Spinal cord (tissue), 10 donors: Measurements from ENCODE around the gene OR6C6. TPM values are rescaled to one million over a fixed set of nuclear protein-coding genes. Genes with fewer than 3 reads are reported as not detected.

Experiments
- DNase-seq, 6 donors: peaks; one replicate each; pipeline versions ENCODE4 v3.0.0 to v3.0.0-alpha.2; 2013 to 2015; ENCODE audit warnings: low spot score in 6 of 6, low read depth in 4 of 6
- H3K27ac ChIP-seq: one replicate; pipeline ENCODE4 v1.5.1; 2013; ENCODE audit warnings: low read depth, low read length, control low read depth
- H3K27me3 ChIP-seq: one replicate; pipeline ENCODE4 v1.6.1; 2013; ENCODE audit warnings: low read length; ENCODE audit not compliant: control insufficient read depth, insufficient read depth
- H3K36me3 ChIP-seq: one replicate; pipeline ENCODE4 v1.6.1; 2013; ENCODE audit warnings: low read length; ENCODE audit not compliant: control insufficient read depth, insufficient read depth
- H3K4me1 ChIP-seq: one replicate; pipeline ENCODE4 v1.6.1; 2013; ENCODE audit warnings: low read length; ENCODE audit not compliant: control insufficient read depth, insufficient read depth
- H3K4me3 ChIP-seq: one replicate; pipeline ENCODE4 v1.5.1; 2013; ENCODE audit warnings: low read depth, low read length, control low read depth
- H3K9me3 ChIP-seq: one replicate; pipeline ENCODE4 v1.6.1; 2013; ENCODE audit warnings: low read length; ENCODE audit not compliant: control insufficient read depth, insufficient read depth
- WGBS: methylation state at CpG from one replicate; pipeline ENCODE4 v1.1.5; 2013; ENCODE audit warnings: missing lambda C conversion rate; ENCODE audit not compliant: insufficient coverage; 5-methylcytosine and 5-hydroxymethylcytosine counted together
- polyA plus RNA-seq, 2 donors: library from polyadenylated mRNA; unstranded; fragments of 120-200 nt; gene quantifications; one replicate each; pipeline ENCODE4 v1.2.1, GENCODE V29; 2013; ENCODE audit not compliant: insufficient read length in 2 of 2
- total RNA-seq, 2 donors: library from RNA; depleted of rRNA in 1 of 2; stranded (reverse); fragments of 120-200 nt in 1 of 2; fragments of >200 nt in 1 of 2; gene quantifications; one replicate each; pipeline versions ENCODE4 v1.2.3 to v1.2.4, GENCODE V29; 2013 to 2014
- donor health status: healthy.

OR6C6 gene
- total and polyA plus RNA-seq, 4 donors: 0.17 TPM; not detected in 3

GRCh38 chr12:55253281-55253680 lies 43.1 kb downstream of the OR6C6 start:
- Histone ChIP-seq H3K27ac (no peak overlapping the region), H3K4me1 (no peaks in the 10 kb centered on the region), H3K9me3 (no peaks in the 10 kb centered on the region), H3K4me3 (no peak overlapping the region), H3K36me3 (no peaks in the 10 kb centered on the region), H3K27me3 (no peaks in the 10 kb centered on the region)
- DNase-seq: no peak

GRCh38 chr12:55250944-55251343 lies 45.4 kb downstream of the OR6C6 start:
- Histone ChIP-seq H3K9me3 (no peaks in the 10 kb centered on the region), H3K27me3 (no peaks in the 10 kb centered on the region), H3K36me3 (no peaks in the 10 kb centered on the region), H3K4me3 (no peak overlapping the region), H3K27ac (no peak overlapping the region), H3K4me1 (no peaks in the 10 kb centered on the region)
- WGBS: 100% methylated on average over 1 of the region's 3 CpGs
- no peak for DNase-seq

GRCh38 chr12:55246159-55246558 lies 50.2 kb downstream of the OR6C6 start:
- Histone ChIP-seq H3K27me3 (no peaks in the 10 kb centered on the region), H3K9me3 (no peaks in the 10 kb centered on the region), H3K4me3 (no peak overlapping the region), H3K27ac (no peak overlapping the region), H3K4me1 (no peaks in the 10 kb centered on the region), H3K36me3 (no peaks in the 10 kb centered on the region)
- WGBS: no CpG with 5 or more reads among the region's 1 CpG
- no peak for DNase-seq

GRCh38 chr12:55244309-55244708 lies 52.1 kb downstream of the OR6C6 start, which contains the start of gene OR6C74:
TSS of gene OR6C74 (plus strand) at chr12:55244609. CDS start at chr12:55247288, 2,679 bp downstream.
- no peak for DNase-seq
- H3K4me1 ChIP-seq: no peaks in the 10 kb centered on the region
- no peaks in the 10 kb centered on the region for H3K27me3 ChIP-seq
- no peaks in the 10 kb centered on the region for H3K36me3 ChIP-seq
- no CpG with 5 or more reads among the region's 3 CpGs for WGBS
- H3K27ac ChIP-seq: no peak within 1 kb of the TSS
- H3K9me3 ChIP-seq: no peaks in the 10 kb centered on the region
- no peak within 1 kb of the TSS for H3K4me3 ChIP-seq

Other genes starting within 250 kb of the OR6C6 start
- not detected for gene OR9K2, start 170.2 kb downstream of the OR6C6 start, total RNA-seq
- not detected for gene OR9K2, start 170.2 kb downstream of the OR6C6 start, polyA plus RNA-seq
- gene OR10A7, start 75.5 kb downstream of the OR6C6 start, total RNA-seq: not detected
- not detected for gene OR10A7, start 75.5 kb downstream of the OR6C6 start, polyA plus RNA-seq
- not detected for gene OR6C74, start 52.0 kb downstream of the OR6C6 start, total RNA-seq
- gene OR6C74, start 52.0 kb downstream of the OR6C6 start, polyA plus RNA-seq: not detected
- gene OR6C1, start 17.8 kb upstream of the OR6C6 start, total RNA-seq: not detected
- not detected for gene OR6C1, start 17.8 kb upstream of the OR6C6 start, polyA plus RNA-seq
- not detected for gene OR6C3, start 34.2 kb upstream of the OR6C6 start, total RNA-seq
- not detected for gene OR6C3, start 34.2 kb upstream of the OR6C6 start, polyA plus RNA-seq
- not detected for gene OR6C75, start 66.4 kb upstream of the OR6C6 start, total RNA-seq
- gene OR6C75, start 66.4 kb upstream of the OR6C6 start, polyA plus RNA-seq: under 1 TPM in 1 of 2 donors, not detected in 1; 0.11 TPM
- gene OR6C65, start 104.0 kb upstream of the OR6C6 start, total RNA-seq: not detected
- gene OR6C65, start 104.0 kb upstream of the OR6C6 start, polyA plus RNA-seq: not detected
- not detected for gene OR6C76, start 129.7 kb upstream of the OR6C6 start, total RNA-seq
- not detected for gene OR6C76, start 129.7 kb upstream of the OR6C6 start, polyA plus RNA-seq
- not detected for gene OR6C2, start 147.5 kb upstream of the OR6C6 start, total RNA-seq
- gene OR6C2, start 147.5 kb upstream of the OR6C6 start, polyA plus RNA-seq: not detected
- not detected for gene OR6C70, start 173.6 kb upstream of the OR6C6 start, total RNA-seq
- gene OR6C70, start 173.6 kb upstream of the OR6C6 start, polyA plus RNA-seq: not detected
- not detected for gene OR6C68, start 195.8 kb upstream of the OR6C6 start, total RNA-seq
- gene OR6C68, start 195.8 kb upstream of the OR6C6 start, polyA plus RNA-seq: not detected